Activated CD8-positive, alpha-beta T cell treated with anti-CD3 and anti-CD28 coated beads for 36 hours (primary cell): ENCODE data around the gene LRRK1. TPM values are rescaled to one million over a fixed set of nuclear protein-coding genes. Genes with fewer than 3 reads are reported as not detected.

Experiments
- ATAC-seq: fragments of 200-7000 bp; cut with Tn5 transposase; one replicate; pipeline ENCODE4 v1.10.0; 2021; ENCODE audit warnings: mild to moderate bottlenecking, moderate library complexity
- CTCF ChIA-PET: fragments of 350-600 bp; sonication (Branson Sonifier 250); formaldehyde crosslinking; loops from one replicate; lab custom pipeline; 2021; ENCODE audit warnings: antibody characterized with exemption; lab: Charles Lee
- POLR2A ChIA-PET: fragments of 350-600 bp; sonication (Branson Sonifier 250); formaldehyde crosslinking; loops from one replicate; lab custom pipeline; 2021; ENCODE audit warnings: antibody characterized with exemption; lab: Charles Lee
- DNase-seq: peaks from one replicate; pipeline ENCODE4 v3.0.0-alpha.2; 2020
- H3K27ac Mint-ChIP-seq: one replicate; pipeline ENCODE4 v1.8.0; 2021; ENCODE audit warnings: mild to moderate bottlenecking, mixed read lengths
- H3K27me3 Mint-ChIP-seq: one replicate; pipeline ENCODE4 v1.8.0; 2021; ENCODE audit warnings: mixed read lengths
- H3K36me3 Mint-ChIP-seq: one replicate; pipeline ENCODE4 v1.8.0; 2021; ENCODE audit warnings: low read depth, mixed read lengths
- H3K4me1 Mint-ChIP-seq: one replicate; pipeline ENCODE4 v1.8.0; 2021; ENCODE audit warnings: low read depth, mixed read lengths
- H3K4me3 Mint-ChIP-seq: one replicate; pipeline ENCODE4 v1.8.0; 2021; ENCODE audit warnings: mild to moderate bottlenecking, moderate library complexity, mixed read lengths
- H3K9me3 Mint-ChIP-seq: one replicate; pipeline ENCODE4 v1.8.0; 2021; ENCODE audit warnings: mixed read lengths
- intact Hi-C: fragments of 100-400 bp; cut with micrococcal nuclease; formaldehyde crosslinking; loops from one replicate; pipeline ENCODE4 v1.10.0; 2022
- total RNA-seq, 2 experiments: library from RNA; stranded (reverse); gene quantifications; one replicate each; pipeline ENCODE4 v1.2.3, GENCODE V29; 2021
- TF ChIP-seq, protein P1 (sequence below): fragments of 200-600 bp; IDR thresholded peaks from one replicate; pipeline ENCODE4 v1.8.0; 2022; ENCODE audit warnings: antibody characterized with exemption, mild to moderate bottlenecking

LRRK1 gene
- total RNA-seq, 2 experiments from 2014 or later, result 0.50 to 0.83 TPM

DNA sequence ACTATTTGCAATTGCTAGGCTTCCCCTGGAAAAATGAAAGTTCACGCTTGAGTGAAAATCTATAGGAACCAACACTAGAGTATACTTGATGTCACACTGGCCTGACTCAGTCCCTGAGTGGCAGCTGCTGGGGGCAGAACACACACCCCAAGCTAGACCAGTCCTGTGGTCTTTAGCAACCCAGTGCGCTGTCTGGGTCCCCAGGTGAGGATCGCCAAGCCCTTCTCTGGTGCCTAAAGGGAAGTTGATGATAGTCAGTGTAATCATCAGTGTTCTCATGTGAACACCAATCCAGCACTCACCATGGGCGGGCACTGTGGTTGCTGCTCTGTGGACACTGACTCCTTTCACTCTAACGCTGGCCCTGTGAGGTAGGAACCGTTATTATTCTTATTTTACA is 28.3 kb upstream of the LRRK1 start:
- intact Hi-C loops, result no loop called here
- POLR2A ChIA-PET, result no interaction called here

DNA sequence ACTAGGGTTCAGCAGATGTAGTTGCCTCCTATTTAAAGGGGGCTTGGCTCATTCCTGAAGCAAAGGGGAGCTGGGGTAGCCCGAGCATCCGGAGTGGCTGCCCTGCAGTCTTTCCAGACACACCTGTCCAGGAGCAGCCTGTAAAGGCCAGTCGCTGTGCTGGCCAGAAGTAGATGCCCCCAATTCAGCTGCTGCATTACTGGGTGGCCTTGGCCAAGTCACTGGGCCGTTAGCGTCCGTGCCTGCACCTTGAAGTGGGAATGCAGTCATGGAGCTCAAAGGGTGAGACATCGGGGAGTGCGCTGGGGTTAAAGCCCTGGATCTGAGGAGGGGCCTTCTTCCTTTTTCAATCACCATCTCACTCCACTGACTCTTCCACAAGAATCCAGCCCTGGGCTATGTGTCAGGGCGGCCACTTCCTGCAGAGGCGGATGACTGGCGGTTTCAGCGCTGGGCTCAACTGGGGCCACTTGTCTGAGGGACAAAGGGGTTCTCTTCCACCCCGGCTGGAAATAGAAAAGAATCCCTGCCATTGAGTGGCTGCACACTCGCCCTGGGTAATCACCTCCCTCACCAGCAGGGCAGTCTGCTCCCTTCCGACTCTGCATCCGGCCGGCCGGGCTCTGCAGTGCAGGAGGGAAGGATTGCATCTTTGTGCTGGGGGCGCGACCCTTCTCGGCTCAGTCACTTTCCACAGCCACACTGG is 27.7 kb upstream of the LRRK1 start:
- H3K36me3 Mint-ChIP-seq, result no peaks in the 10 kb centered on the region
- H3K4me1 Mint-ChIP-seq, result peaks cover 3% of the 10 kb centered on the region
- peaks cover 38% of the 10 kb centered on the region for H3K27me3 Mint-ChIP-seq
- CTCF ChIA-PET, result interaction anchor here (1.0 kb wide), 1 partner anchor 116 kb away, joined by 3 read pairs; no protein-coding TSS in a partner anchor
- no peaks in the 10 kb centered on the region for H3K9me3 Mint-ChIP-seq
- POLR2A ChIA-PET, result no interaction called here
- intact Hi-C loops, result no loop called here
- no peak overlapping the region for H3K27ac Mint-ChIP-seq
- no peak overlapping the region for H3K4me3 Mint-ChIP-seq
- DNase-seq, result no peak
- TF ChIP-seq, protein P1, sequence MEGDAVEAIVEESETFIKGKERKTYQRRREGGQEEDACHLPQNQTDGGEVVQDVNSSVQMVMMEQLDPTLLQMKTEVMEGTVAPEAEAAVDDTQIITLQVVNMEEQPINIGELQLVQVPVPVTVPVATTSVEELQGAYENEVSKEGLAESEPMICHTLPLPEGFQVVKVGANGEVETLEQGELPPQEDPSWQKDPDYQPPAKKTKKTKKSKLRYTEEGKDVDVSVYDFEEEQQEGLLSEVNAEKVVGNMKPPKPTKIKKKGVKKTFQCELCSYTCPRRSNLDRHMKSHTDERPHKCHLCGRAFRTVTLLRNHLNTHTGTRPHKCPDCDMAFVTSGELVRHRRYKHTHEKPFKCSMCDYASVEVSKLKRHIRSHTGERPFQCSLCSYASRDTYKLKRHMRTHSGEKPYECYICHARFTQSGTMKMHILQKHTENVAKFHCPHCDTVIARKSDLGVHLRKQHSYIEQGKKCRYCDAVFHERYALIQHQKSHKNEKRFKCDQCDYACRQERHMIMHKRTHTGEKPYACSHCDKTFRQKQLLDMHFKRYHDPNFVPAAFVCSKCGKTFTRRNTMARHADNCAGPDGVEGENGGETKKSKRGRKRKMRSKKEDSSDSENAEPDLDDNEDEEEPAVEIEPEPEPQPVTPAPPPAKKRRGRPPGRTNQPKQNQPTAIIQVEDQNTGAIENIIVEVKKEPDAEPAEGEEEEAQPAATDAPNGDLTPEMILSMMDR, result no peak
- no peak for ATAC-seq

More for the DNA sequence above, 28.3 kb upstream of the LRRK1 start:
- Mint-ChIP-seq H3K4me1 (peaks cover 3% of the 10 kb centered on the region), H3K36me3 (no peaks in the 10 kb centered on the region), H3K27ac (no peak overlapping the region), H3K27me3 (peaks cover 40% of the 10 kb centered on the region), H3K4me3 (no peak overlapping the region), H3K9me3 (no peaks in the 10 kb centered on the region)
- TF ChIP-seq, protein P1, result no peak
- no peak for ATAC-seq
- CTCF ChIA-PET, result no interaction called here
- DNase-seq, result no peak

DNA sequence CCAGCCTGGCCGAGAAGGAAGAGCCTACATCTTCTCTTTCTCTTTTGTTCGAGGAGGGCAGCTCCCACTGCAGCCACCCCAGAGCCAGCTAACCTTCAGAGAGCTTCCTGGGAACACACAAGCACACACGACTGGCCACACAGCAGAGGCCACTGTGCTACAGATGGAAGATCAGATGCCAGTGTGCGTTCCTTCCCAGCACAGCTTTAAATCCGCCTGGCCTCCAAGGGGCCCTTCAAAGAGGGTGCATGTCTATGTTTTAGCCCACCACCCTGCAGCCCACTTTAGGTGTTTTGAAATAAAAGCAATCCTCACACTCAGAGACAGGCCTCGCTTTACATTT is 27.2 kb upstream of the LRRK1 start:
- intact Hi-C loops, result no loop called here
- no peaks in the 10 kb centered on the region for H3K9me3 Mint-ChIP-seq
- H3K4me1 Mint-ChIP-seq, result peaks cover 3% of the 10 kb centered on the region

DNA sequence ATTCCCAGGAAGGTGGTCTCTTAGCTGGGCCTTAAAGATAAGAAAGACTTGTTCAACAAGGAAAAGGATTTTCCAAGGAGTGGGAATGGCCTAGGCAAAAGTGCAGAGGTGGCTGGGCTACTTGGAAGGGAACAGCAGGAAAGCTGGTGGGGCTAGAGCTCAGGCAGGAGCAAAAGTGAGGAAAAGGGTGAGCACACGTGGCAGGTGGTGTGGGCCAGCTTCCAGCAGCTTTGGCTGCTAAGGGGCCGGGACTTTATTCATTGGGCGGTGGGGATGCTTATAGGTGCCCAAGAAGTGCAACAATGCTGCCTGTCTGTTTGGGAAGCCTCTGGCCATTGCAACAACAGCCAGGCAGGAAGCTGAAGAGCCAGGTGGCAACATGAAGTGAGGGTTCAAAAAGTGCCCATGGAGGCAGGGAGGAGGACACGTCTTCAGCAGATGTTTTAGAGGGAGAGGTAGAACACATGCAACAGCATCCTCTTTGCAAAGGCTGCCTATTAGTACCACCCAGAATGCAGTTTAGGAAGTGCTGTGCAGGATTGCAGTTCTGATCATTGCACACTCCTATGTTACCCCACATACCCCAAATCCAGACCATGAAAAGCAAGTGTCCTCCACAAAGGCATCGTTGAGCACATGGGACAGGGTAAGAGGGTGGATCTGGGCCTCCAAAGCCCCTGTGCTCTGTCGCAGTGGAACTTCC is 25.7 kb upstream of the LRRK1 start:
- Mint-ChIP-seq H3K4me3 (no peak overlapping the region), H3K9me3 (no peaks in the 10 kb centered on the region), H3K36me3 (no peaks in the 10 kb centered on the region), H3K4me1 (peaks cover 3% of the 10 kb centered on the region), H3K27me3 (peaks cover 35% of the 10 kb centered on the region), H3K27ac (no peak overlapping the region)
- intact Hi-C loops, result no loop called here
- ATAC-seq (no peak), DNase-seq (no peak)
- ChIA-PET POLR2A (no interaction called here), CTCF (no interaction called here)
- TF ChIP-seq, protein P1, result no peak

More for the DNA sequence above, 27.2 kb upstream of the LRRK1 start:
- peaks cover 35% of the 10 kb centered on the region for H3K27me3 Mint-ChIP-seq
- no peaks in the 10 kb centered on the region for H3K36me3 Mint-ChIP-seq
- no peak overlapping the region for H3K4me3 Mint-ChIP-seq
- ATAC-seq (no peak), DNase-seq (no peak)
- TF ChIP-seq, protein P1, result no peak
- ChIA-PET CTCF (interaction anchor here (1.0 kb wide), 1 partner anchor 116 kb away, joined by 3 read pairs; no protein-coding TSS in a partner anchor), POLR2A (no interaction called here)
- H3K27ac Mint-ChIP-seq, result no peak overlapping the region

DNA sequence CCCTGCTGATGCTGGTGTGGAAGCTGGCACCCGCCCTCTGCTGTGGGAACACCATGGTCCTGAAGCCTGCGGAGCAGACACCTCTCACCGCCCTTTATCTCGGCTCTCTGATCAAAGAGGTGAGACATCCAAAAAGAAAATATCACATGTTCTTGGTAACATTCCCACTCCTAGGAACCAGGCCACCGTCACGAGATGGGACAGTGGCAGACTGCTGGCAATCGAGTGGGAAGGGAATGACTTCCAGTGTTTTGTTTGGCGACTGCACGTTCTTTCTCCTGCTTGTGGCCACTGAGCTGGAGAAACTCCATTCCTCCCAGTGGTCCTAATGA is 25.2 kb upstream of the LRRK1 start:
- ChIA-PET POLR2A (no interaction called here), CTCF (interaction anchor here (1.1 kb wide), 1 partner anchor 19 kb away, joined by 3 read pairs; no protein-coding TSS in a partner anchor)
- Mint-ChIP-seq H3K4me1 (peaks cover 3% of the 10 kb centered on the region), H3K27ac (no peak overlapping the region), H3K27me3 (peaks cover 35% of the 10 kb centered on the region), H3K4me3 (no peak overlapping the region), H3K36me3 (no peaks in the 10 kb centered on the region), H3K9me3 (no peaks in the 10 kb centered on the region)
- ATAC-seq, result no peak
- no peak for DNase-seq
- TF ChIP-seq, protein P1, result no peak
- intact Hi-C loops, result no loop called here
